ENCODE measurements around the gene SORBS2.

The SORBS2 gene

GRCh38 chr4:185792384-185793115 is 19.4 kb downstream of the SORBS2 start:
- peak; percentile 54 for DNase-seq (ENCODE audit: low spot score)
- TF ChIP-seq CTCF (conservative IDR thresholded peaks at IDR 0.05; ENCODE audit: low read depth), result no peak
- CTCF ChIA-PET, result interaction anchor here (0.5 to 0.6 kb wide), 2 partner anchors 22 to 585 kb away, joined by 4 read pairs; no protein-coding TSS in a partner anchor
- H3K27ac ChIP-seq, result no peak overlapping the region
- POLR2A ChIA-PET (ENCODE audit: low non-redundant PET), result no interaction called here

GRCh38 chr4:185787926-185788679 is 23.9 kb downstream of the SORBS2 start:
- POLR2A ChIA-PET (ENCODE audit: low non-redundant PET), result no interaction called here
- DNase-seq (ENCODE audit: low spot score), result no peak
- H3K27ac ChIP-seq, result no peak overlapping the region
- TF ChIP-seq CTCF (conservative IDR thresholded peaks at IDR 0.05; ENCODE audit: low read depth), result no peak
- CTCF ChIA-PET, result no interaction called here

DNA sequence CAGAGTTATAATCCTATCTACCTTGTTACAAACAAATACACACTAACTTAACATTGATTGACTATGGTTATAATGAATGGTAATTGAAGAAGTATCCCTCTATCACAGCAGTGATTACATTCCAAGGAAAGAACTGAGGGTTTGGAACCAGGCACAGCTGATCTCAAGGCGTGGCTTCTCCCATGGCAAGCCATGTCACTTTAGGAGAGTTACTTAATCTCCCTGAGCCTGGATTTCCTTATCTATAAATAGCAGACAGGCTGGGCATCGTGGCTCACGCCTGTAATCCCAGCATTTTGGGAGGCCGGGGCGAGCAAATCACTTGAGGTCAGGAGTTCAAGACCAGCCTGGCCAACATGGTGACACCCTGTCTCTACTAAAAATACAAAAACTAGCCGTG is 25.6 kb downstream of the SORBS2 start:
- POLR2A ChIA-PET (ENCODE audit: low non-redundant PET), result no interaction called here
- no peak overlapping the region for H3K27ac ChIP-seq
- CTCF ChIA-PET, result no interaction called here
- no peak for TF ChIP-seq CTCF (conservative IDR thresholded peaks at IDR 0.05; ENCODE audit: low read depth)
- DNase-seq (ENCODE audit: low spot score), result no peak

DNA sequence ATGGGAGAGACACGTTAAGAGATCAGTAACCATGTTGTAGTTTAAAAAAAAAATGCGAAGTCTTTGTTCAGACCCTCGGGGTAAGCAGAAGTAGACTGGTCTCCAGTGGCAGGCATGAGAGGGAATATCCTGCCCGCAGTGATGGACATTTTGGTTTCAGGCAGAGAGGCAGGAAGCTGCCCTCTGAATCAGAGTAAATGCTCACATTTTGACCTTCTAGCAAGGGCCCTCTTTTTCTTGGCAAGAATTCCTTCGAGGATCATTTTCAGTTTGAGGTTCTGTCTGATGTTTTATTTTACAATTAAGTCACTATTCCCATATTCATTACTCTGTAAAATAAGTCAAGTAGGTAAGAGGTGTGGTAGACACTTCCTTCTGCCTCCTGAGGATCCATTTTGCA is 28.4 kb downstream of the SORBS2 start:
- no peak for TF ChIP-seq CTCF (conservative IDR thresholded peaks at IDR 0.05; ENCODE audit: low read depth)
- POLR2A ChIA-PET (ENCODE audit: low non-redundant PET), result no interaction called here
- DNase-seq (ENCODE audit: low spot score), result no peak
- H3K27ac ChIP-seq, result no peak overlapping the region
- CTCF ChIA-PET, result interaction anchor here (0.6 kb wide), 1 partner anchor 1591 kb away, joined by 3 read pairs; no protein-coding TSS in a partner anchor

DNA sequence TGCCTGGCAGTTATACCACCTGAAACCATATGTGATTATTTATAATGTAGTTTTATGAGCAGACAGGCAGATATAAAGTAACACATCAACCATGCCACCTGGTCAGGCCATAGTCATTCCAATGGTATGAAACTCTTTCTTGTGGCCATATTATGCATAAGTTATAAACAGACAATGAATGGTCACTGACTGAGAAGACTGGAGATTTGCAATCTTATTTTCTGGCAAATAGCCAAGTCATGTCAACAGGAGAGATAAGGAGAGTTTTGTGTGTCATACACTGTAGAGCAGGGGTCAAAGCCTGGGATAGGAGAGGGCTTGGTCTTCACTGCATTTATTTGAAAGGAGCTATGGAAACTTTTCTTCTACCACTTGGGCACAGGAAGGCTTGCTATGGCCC is 29.5 kb downstream of the SORBS2 start:
- peak; percentile 22 for DNase-seq (ENCODE audit: low spot score)
- H3K27ac ChIP-seq, result no peak overlapping the region
- CTCF ChIA-PET, result no interaction called here
- no peak for TF ChIP-seq CTCF (conservative IDR thresholded peaks at IDR 0.05; ENCODE audit: low read depth)
- POLR2A ChIA-PET (ENCODE audit: low non-redundant PET), result no interaction called here

DNA sequence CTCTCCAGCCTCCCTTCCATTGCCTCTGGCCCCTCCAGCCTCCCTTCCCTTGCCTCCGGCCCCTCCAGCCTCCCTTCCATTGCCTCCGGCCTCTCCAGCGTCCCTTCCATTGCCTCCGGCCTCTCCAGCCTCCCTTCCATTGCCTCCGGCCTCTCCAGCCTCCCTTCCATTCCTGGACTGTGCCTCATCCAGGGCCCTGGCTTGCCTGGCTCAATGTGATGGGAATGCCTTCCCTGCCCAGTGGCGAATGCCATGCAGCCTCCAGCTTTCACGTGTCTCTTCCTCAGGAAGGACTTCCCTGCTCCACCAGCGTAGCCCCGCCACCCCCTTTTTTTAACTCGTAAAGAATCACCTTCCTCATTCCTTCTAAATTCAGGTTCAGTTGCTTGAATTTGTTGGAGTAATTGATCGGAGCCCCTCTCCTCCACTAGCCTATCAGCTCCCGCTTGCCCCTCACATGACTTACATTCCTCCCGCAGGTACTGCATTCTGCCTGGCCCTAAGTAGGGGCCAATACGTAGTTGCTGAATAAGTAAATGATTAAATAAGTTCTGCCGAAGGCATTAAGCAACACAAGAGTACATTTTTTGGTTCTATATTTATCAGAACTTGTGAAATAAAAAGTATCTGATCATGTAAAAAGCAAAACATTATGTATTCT is 30.3 kb downstream of the SORBS2 start:
- no peak for DNase-seq (ENCODE audit: low spot score)
- CTCF ChIA-PET, result no interaction called here
- POLR2A ChIA-PET (ENCODE audit: low non-redundant PET), result no interaction called here
- TF ChIP-seq CTCF (conservative IDR thresholded peaks at IDR 0.05; ENCODE audit: low read depth), result no peak
- H3K27ac ChIP-seq, result no peak overlapping the region
